Muscle of back (tissue), 11 donors: Measurements from ENCODE around the gene CEP170B. TPM values are rescaled to one million over a fixed set of nuclear protein-coding genes. Genes with fewer than 3 reads are reported as not detected.
"Not testable (repeated sequence)": the region's sequence is repeated elsewhere in the genome, so short reads cannot be mapped to it uniquely, and the experiment has no call there.

Experiments
- DNase-seq, 3 donors: peaks; one replicate each; pipeline versions ENCODE4 v3.0.0 to v3.0.0-alpha.2; 2013
- polyA plus RNA-seq, 10 donors: library from polyadenylated mRNA; unstranded; fragments of 120-200 nt; gene quantifications; one replicate each; pipeline ENCODE4 v1.2.1, GENCODE V29; 2013; ENCODE audit not compliant: insufficient read length in 10 of 10

The CEP170B gene
- polyA plus RNA-seq, 10 donors: 1.1 to 5.4 (median 2.5) TPM

- peak in 1 of 3 donors; percentile 41 for DNase-seq
Measured at GRCh38 chr14:104843442-104844305, 21.4 kb upstream of the CEP170B start.

- no peak for DNase-seq
Measured at GRCh38 chr14:104844306-104845032, 20.6 kb upstream of the CEP170B start.

- no peak for DNase-seq
Measured at GRCh38 chr14:104845033-104845666, 19.9 kb upstream of the CEP170B start.

DNA sequence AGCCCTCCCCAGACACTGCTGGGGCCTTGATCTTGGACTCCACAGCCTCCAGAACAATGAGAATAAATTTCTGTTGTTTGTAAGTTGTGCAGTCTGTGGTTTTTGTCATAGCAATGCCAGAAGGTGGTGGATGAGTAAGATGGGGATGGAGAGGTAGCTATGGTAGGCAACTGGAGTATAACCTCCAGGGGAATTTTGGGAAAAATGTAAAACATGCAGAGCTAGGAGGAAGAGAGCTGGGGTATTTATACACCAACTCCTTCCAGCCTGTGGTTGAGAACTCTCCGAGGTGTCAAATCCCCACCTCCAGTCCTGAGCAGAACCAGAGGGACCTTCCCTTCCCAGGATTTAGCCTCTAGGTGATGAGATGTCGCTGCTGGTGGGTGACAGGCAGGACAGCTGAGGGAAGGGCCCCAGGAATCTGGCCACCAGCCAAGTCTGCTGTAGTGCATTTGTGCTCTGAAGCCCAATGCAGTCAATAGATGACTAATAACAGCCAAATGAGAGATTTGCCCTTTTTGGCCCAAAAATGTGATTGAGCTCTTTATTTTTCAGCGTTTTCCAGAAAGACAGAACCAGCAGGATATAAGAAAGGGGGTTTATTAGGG, 19.1 kb upstream of the CEP170B start:
- DNase-seq: no peak

DNA sequence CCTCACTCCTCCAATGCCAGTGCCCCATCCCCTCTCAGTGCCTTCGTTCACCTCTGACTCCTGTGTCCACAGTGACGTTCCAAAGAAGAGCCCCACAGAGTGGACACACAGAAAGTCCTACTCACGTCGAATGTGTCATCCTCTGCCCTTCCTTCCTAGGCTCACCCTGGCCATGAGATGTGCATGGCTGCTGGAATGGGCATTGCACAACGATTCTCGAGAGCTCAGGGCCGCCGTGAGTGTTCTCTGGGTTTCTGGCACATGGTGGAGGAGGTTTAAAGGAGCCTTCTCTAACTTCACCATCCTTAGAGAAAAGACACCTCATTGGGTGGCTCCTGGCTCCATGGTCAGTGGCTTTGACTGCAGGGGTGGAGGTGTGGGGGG, 12.8 kb upstream of the CEP170B start:
- DNase-seq: no peak

DNA sequence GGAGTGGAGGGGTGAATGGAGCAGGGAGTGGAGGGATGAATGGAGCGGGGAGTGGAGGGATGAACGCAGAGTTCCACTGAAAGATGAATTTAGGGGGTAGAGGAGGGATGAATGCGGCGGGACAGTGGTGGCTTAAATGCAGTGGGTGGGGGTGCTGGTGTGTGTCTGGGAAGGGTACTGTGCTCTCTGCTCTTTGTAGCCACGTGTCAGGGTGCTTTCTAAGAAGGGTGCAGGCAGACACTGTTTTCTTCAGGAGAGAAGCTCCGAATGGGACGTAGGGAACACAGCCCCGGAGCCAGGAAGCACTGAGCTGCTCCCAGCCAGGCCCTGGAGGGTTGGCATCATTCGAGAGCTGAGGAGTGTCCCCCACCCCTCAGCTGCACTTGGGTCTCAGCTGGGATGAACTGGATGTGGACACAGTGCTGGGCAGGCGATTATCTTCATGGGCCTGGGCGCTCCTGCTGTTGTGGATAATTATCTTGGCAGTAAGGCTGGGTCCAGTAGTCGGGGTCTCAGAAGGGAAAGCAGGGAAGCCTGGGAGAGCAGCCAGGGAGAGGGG, 9.5 kb upstream of the CEP170B start:
- peak in 1 of 3 donors; percentile 16 for DNase-seq

DNA sequence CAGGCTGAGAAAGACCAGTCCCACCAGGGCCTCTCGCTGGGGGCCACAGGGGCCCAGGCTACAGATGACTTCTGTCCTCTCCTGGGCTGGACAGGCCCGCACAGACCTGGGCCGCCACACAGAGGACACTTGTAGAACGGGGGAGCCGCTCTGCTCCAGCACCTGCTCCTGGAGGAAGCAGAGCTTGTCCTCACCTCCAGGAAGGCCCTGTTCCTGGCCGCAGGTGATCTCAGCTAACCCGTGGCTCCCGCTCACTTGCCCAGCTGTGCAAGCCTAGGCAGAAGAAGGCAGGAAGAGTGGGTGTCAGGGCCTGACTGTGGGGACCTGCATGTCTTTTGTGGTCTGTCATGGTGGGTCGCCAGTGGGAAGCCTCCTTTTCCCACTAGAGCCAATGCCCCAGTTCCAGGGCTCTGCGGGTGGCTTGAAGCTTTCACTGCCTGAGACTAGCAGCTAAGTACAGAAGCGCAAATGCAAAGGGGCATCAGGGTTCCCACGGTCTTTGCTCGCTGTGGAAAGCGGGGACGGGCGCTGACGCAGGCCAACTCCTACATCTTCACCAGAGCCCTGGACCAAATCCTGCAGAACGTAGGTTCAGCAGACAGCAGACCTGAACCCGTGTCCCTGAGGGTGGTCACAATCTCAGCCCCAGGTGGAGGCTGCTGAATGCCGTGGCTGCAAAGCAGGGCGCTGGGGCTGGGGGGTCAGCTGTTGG, 8.8 kb upstream of the CEP170B start:
- DNase-seq: peak in 1 of 3 donors; percentile 1

- peak in 1 of 3 donors; percentile 4 for DNase-seq
Measured at GRCh38 chr14:104856869-104857860, 7.9 kb upstream of the CEP170B start.

DNA sequence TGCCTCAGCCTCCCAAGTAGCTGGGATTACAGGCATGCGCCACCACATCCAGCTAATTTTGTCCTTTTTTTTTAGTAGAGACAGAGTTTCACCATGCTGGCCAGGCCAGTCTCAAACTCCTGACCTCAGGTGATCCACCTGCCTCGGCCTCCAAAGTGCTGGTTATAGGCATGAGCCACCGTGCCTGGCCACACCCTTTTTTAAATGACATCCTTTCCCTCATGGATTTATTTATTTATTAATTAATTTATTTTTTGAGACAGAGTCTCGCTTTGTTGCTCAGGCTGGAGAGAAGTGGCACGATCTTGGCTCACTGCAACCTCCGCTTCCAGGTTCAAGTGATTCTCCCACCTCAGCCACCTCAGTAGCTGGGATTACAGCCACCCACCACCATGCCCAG, 7.1 kb upstream of the CEP170B start:
- DNase-seq: not testable (repeated sequence)

GRCh38 chr14:104858811-104859426, 6.1 kb upstream of the CEP170B start:
- no peak for DNase-seq

DNA sequence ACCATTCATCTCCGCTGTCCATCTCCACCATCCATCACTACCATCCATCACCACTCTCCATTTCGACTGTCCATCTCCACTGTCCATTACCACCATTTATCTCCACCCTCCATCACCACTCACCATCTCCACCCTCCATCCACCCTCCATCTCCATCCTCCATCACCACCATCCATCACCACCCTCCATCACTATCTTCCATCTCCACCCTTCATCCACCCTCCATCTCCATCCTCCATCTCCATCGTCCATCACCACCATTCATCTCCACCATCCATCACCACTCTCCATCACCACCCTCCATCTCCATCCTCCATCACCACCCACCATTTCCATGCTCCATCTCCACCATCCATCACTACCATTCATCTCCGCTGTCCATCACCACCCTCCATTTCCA, 5.2 kb upstream of the CEP170B start:
- no peak for DNase-seq

- no peak for DNase-seq
Measured at GRCh38 chr14:104860414-104860813, 4.7 kb upstream of the CEP170B start.

DNA sequence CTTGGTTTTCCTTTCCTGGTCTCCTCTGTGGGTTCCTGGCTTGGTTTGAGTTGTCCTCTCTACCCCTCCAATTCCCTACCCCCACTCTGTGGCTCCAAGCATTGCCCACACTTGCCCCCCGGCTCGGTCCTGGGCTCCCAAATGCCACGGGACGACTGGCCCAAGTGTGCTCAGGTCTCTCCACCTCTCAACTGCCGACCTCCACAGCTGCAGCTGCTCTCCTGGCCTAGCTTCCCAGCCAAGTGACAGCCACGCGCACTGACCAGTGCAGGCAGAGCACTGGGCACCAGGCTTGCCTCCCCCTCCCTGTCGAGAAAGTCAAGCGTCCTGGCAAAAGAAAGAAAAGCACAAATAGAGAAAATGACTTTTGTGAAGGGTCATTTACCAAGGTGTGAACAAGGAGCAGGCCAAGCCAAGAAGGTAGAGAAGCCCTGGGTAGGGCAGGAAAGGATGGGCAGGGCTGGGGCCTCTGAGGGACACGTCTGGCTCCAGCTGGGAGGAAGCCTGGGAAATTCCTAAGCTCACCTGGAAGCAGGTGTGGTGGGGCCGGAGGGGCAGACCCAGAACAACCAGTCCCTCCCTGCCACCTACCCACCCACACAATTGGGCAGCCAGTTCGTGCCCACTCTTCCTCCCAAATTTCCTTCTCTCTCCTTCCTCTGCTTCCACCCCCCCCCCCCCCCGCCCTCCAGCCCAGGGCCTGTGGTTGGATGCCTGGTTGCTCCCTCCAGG, 1.8 kb upstream of the CEP170B start:
- peak in 1 of 3 donors; percentile 0 for DNase-seq

DNA sequence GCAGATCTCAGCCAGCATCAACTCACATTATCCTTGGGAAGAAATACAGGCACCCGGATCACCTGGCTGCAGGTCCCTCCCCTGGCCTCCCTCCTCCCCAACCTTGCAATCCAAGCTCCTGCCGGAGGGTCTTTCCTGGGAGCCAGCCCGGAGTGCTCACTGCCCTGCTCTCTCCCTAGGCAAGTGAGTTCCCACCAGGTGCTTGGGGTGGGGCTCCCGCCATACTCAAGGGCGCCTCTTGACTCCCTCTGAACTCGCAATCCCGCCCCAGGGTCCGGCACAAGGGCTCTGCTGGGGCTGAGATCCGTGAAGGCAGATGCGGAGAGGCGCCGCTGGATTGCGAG, 1.2 kb upstream of the CEP170B start:
- DNase-seq: peak in 1 of 3 donors; percentile 7

GRCh38 chr14:104864267-104865080, 594 bp upstream of the CEP170B start:
- peak in 1 of 3 donors; percentile 44 for DNase-seq

- peak; percentile 26 to 79 (median 50) for DNase-seq
Measured at GRCh38 chr14:104865631-104866441, 768 bp downstream of the CEP170B start.
